SU-DHL-6 (cell line): ENCODE data around the gene B3GNT8.
A peak's percentile ranks its signal among the peaks of the same experiment; 100 is the strongest.
"Not testable (repeated sequence)": the region's sequence is repeated elsewhere in the genome, so short reads cannot be mapped to it uniquely, and the experiment has no call there.

Source experiments
- H2AFZ ChIP-seq: fragments of 200-600 bp; sonication (generic); 2 replicates; pipeline ENCODE4 v1.6.1; 2014; ENCODE audit warnings: low read depth, mild to moderate bottlenecking, moderate library complexity, mixed read lengths, antibody characterized with exemption, low read length; ENCODE audit not compliant: severe bottlenecking
- H3F3A ChIP-seq: fragments of 200-600 bp; shearing (Covaris generic); 2 replicates; pipeline ENCODE4 v1.6.0; 2016; ENCODE audit warnings: antibody characterized with exemption, mild to moderate bottlenecking; ENCODE audit not compliant: insufficient read depth
- H3K27ac ChIP-seq: fragments of 200-600 bp; sonication (generic); 2 replicates; pipeline ENCODE4 v1.5.1; 2016; ENCODE audit warnings: low read depth, mild to moderate bottlenecking, low read length, moderate library complexity, mixed read lengths
- H3K27me3 ChIP-seq: fragments of 200-600 bp; sonication (generic), shearing (Covaris generic); 2 replicates; pipeline ENCODE4 v1.6.0; 2014; ENCODE audit warnings: mild to moderate bottlenecking, low read length
- H3K36me3 ChIP-seq: fragments of 200-600 bp; sonication (generic); 2 replicates; pipeline ENCODE4 v1.6.1; 2014; ENCODE audit warnings: mild to moderate bottlenecking, low read length, mixed read lengths
- H3K4me2 ChIP-seq: fragments of 300-600, 200-600 bp; shearing (Covaris generic), sonication (generic); 2 replicates; pipeline ENCODE4 v1.6.0; 2014; ENCODE audit warnings: low read length, low read depth, mild to moderate bottlenecking; ENCODE audit not compliant: poor library complexity, severe bottlenecking
- H3K4me3 ChIP-seq: fragments of 200-600 bp; sonication (generic); 2 replicates; pipeline ENCODE4 v1.5.1; 2014; ENCODE audit warnings: antibody characterized with exemption, low read length, mild to moderate bottlenecking, mixed read lengths; ENCODE audit not compliant: insufficient read depth, poor library complexity, severe bottlenecking
- H3K79me2 ChIP-seq: fragments of 200-600 bp; sonication (generic); 2 replicates; pipeline ENCODE4 v1.6.1; 2014; ENCODE audit warnings: mild to moderate bottlenecking, low read length, moderate library complexity; ENCODE audit not compliant: insufficient read depth
- H3K9ac ChIP-seq: fragments of 200-600 bp; sonication (generic); 2 replicates; pipeline ENCODE4 v1.7.0; 2014; ENCODE audit warnings: mild to moderate bottlenecking, low read length
- H3K9me2 ChIP-seq: fragments of 200-600 bp; sonication (generic); replicated peaks from 2 replicates; pipeline ENCODE4 v1.6.1; 2014; ENCODE audit warnings: low read length; ENCODE audit not compliant: insufficient read depth
- H3K9me3 ChIP-seq: fragments of 200-600 bp; sonication (generic); 2 replicates; pipeline ENCODE4 v1.6.1; 2014; ENCODE audit warnings: low read length, mixed read lengths; ENCODE audit not compliant: insufficient read depth
- H4K20me1 ChIP-seq: fragments of 200-600 bp; sonication (generic); 2 replicates; pipeline ENCODE4 v1.6.1; 2014; ENCODE audit warnings: low read depth, mild to moderate bottlenecking, antibody characterized with exemption, low read length, moderate library complexity, mixed read lengths
- CTCF ChIP-seq: fragments of 200-600 bp; sonication (generic); IDR thresholded peaks from one replicate; pipeline ENCODE4 v1.5.1; 2017; ENCODE audit warnings: antibody characterized with exemption, mild to moderate bottlenecking, low read length, moderate library complexity; ENCODE audit not compliant: insufficient read depth, poor library complexity, severe bottlenecking
- EZH2phosphoT487 ChIP-seq: fragments of 200-600 bp; sonication (generic), shearing (Covaris generic); conservative IDR thresholded peaks from 2 replicates; pipeline ENCODE4 v1.6.1; 2018; ENCODE audit warnings: mild to moderate bottlenecking, antibody characterized with exemption, low read length, moderate library complexity, mixed read lengths

Gene B3GNT8

GRCh38 chr19:41437944-41438574 is 10.9 kb upstream of the B3GNT8 start:
- Histone ChIP-seq H3K9me3 (no peaks in the 10 kb centered on the region), H3K9ac (no peak overlapping the region), H3F3A (no peaks in the 10 kb centered on the region), H3K4me3 (no peak overlapping the region), H3K36me3 (no peaks in the 10 kb centered on the region; the same call in 1 of the 2 replicates), H3K27ac (no peak overlapping the region), H2AFZ (no peak overlapping the region), H3K27me3 (no peaks in the 10 kb centered on the region), H4K20me1 (no peaks in the 10 kb centered on the region), H3K79me2 (peaks cover 11% of the 10 kb centered on the region), H3K4me2 (peak overlapping the region; percentile 79), H3K9me2 (no peaks in the 10 kb centered on the region)
- TF ChIP-seq CTCF = no peak
- TF ChIP-seq EZH2phosphoT487 = no peak

DNA sequence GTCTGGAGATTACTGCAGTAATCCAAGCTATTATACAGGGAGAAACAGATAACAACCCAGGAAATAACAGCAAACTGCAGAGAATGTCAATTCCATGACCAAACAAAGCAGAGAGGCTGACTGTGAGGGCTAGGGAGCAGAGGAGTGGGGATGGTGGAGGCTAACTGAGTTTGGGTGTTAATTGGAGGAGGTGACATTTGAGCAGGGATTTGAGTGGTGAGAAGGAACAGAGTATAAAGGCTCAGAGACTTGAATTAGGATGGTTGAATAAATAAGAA is 9.4 kb upstream of the B3GNT8 start:
- Histone ChIP-seq H3K4me3 (no peak overlapping the region), H3K36me3 (no peaks in the 10 kb centered on the region; the same call in 1 of the 2 replicates), H3K27me3 (no peaks in the 10 kb centered on the region), H3K27ac (no peak overlapping the region), H3K9ac (no peak overlapping the region), H4K20me1 (no peaks in the 10 kb centered on the region), H3K4me2 (no peak overlapping the region), H2AFZ (no peak overlapping the region), H3K9me3 (no peaks in the 10 kb centered on the region), H3F3A (no peaks in the 10 kb centered on the region), H3K9me2 (no peaks in the 10 kb centered on the region), H3K79me2 (peaks cover 11% of the 10 kb centered on the region)
- TF ChIP-seq CTCF = no peak
- no peak for TF ChIP-seq EZH2phosphoT487

GRCh38 chr19:41435936-41436673 is 8.9 kb upstream of the B3GNT8 start:
- H3K9me3 ChIP-seq = no peaks in the 10 kb centered on the region
- H2AFZ ChIP-seq = no peak overlapping the region
- peaks cover 11% of the 10 kb centered on the region for H3K79me2 ChIP-seq
- no peak overlapping the region for H3K9ac ChIP-seq
- no peaks in the 10 kb centered on the region for H4K20me1 ChIP-seq
- no peaks in the 10 kb centered on the region for H3K9me2 ChIP-seq
- no peaks in the 10 kb centered on the region; the same call in 1 of the 2 replicates for H3K36me3 ChIP-seq
- H3K27ac ChIP-seq = no peak overlapping the region
- H3K4me2 ChIP-seq = no peak overlapping the region
- no peaks in the 10 kb centered on the region for H3K27me3 ChIP-seq
- no peaks in the 10 kb centered on the region for H3F3A ChIP-seq
- no peak for TF ChIP-seq CTCF
- TF ChIP-seq EZH2phosphoT487 = no peak
- no peak overlapping the region for H3K4me3 ChIP-seq

DNA sequence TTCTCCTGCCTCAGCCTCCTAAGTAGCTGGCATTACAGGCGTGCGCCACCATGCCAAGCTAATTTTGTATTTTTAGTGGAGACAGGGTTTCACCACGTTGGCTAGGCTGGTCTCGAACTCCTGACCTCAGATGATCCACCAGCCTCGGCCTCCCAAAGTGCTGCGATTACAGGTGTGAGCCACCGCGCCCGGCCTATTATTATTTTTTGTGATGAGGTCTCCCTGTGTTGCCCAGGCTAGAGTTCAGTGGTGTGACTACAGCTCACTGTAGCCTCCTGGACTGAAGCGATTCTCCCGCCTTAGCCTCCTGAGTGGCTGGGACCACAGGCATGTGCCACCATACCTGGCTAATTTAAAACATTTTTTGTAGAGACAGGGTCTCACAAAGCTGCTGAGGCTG is 8.2 kb upstream of the B3GNT8 start:
- not testable (repeated sequence) for H3K4me2 ChIP-seq, H4K20me1 ChIP-seq, H3K27ac ChIP-seq

More for the DNA sequence above, 8.2 kb upstream of the B3GNT8 start:
- not testable (repeated sequence) for H3K9ac ChIP-seq, H3K27me3 ChIP-seq, H3K36me3 ChIP-seq, H3F3A ChIP-seq, H2AFZ ChIP-seq, H3K9me3 ChIP-seq, H3K4me3 ChIP-seq, H3K9me2 ChIP-seq
- peaks cover 11% of the 10 kb centered on the region for H3K79me2 ChIP-seq
